ENCODE results near the gene OR52D1.

OR52D1 gene

GRCh38 chr11:5488385-5488784 lies at the start of gene OR52D1:
OR52D1 (plus strand) TSS chr11:5488685; CDS start chr11:5488707, 22 bp downstream.
- no peak for DNase-seq

GRCh38 chr11:5441414-5441813 lies 47.1 kb upstream of the OR52D1 start, which contains the start of gene OR51I1:
OR51I1 (minus strand) TSS chr11:5441514; CDS start chr11:5441514, 0 bp downstream.
- DNase-seq = no peak

GRCh38 chr11:5443835-5444393 lies 44.6 kb upstream of the OR52D1 start:
- DNase-seq = no peak

GRCh38 chr11:5449023-5449422 lies 39.5 kb upstream of the OR52D1 start, which contains the start of gene OR51I2:
OR51I2 (plus strand) TSS chr11:5449323; CDS start chr11:5453489, 4,166 bp downstream.
- no peak for DNase-seq

- no peak for DNase-seq
These were observed 39.1 kb upstream of the OR52D1 start for GRCh38 chr11:5449432-5449831.

- DNase-seq = no peak
These were observed 27.4 kb upstream of the OR52D1 start for GRCh38 chr11:5460983-5461621.

- no peak for DNase-seq
These were observed 21.0 kb upstream of the OR52D1 start for GRCh38 chr11:5467527-5467926.

- no peak for DNase-seq
These were observed 14.6 kb upstream of the OR52D1 start for GRCh38 chr11:5473921-5474320.

- peak; percentile 24 for DNase-seq
These were observed 12.2 kb upstream of the OR52D1 start for GRCh38 chr11:5476186-5476819.

- no peak for DNase-seq
These were observed 2.5 kb upstream of the OR52D1 start for GRCh38 chr11:5486003-5486402.

- no peak for DNase-seq
These were observed 2.1 kb upstream of the OR52D1 start for GRCh38 chr11:5486421-5486820.

GRCh38 chr11:5488798-5489399 lies 414 bp downstream of the OR52D1 start:
- no peak for DNase-seq

- DNase-seq = no peak
These were observed 1.3 kb downstream of the OR52D1 start for GRCh38 chr11:5489576-5490357.

GRCh38 chr11:5499671-5500070 lies 11.2 kb downstream of the OR52D1 start:
- no peak for DNase-seq

- no peak for DNase-seq
These were observed 11.9 kb downstream of the OR52D1 start for GRCh38 chr11:5500393-5500801.

- no peak for DNase-seq
These were observed 16.0 kb downstream of the OR52D1 start for GRCh38 chr11:5504403-5504921.

GRCh38 chr11:5505363-5506048 lies 17.0 kb downstream of the OR52D1 start:
- no peak for DNase-seq

GRCh38 chr11:5507177-5507932 lies 18.9 kb downstream of the OR52D1 start:
- no peak for DNase-seq

GRCh38 chr11:5507933-5508305 lies 19.4 kb downstream of the OR52D1 start:
- DNase-seq = no peak

GRCh38 chr11:5508605-5509004 lies 20.1 kb downstream of the OR52D1 start:
- DNase-seq = no peak

- DNase-seq = no peak
These were observed 21.3 kb downstream of the OR52D1 start, which contains the start of gene UBQLN3 for GRCh38 chr11:5509803-5510202. UBQLN3 (minus strand) TSS chr11:5509957; CDS start chr11:5509558, 399 bp downstream.

Measured in GDM1 (cell line).